Stimulated activated naive CD8-positive, alpha-beta T cell treated with anti-CD3 and anti-CD28 coated beads, Interleukin-15, amount 100 ng/mL, for 72 hours (primary cell): ENCODE data around the gene OPN4.

Experiments
- ATAC-seq: fragments of 150-1000 bp; cut with Tn5 transposase; 2 replicates; pipeline ENCODE4 v1.10.0; 2021; ENCODE audit warnings: mild to moderate bottlenecking, moderate library complexity
- DNase-seq, 2 donors: peaks; one replicate each; pipeline ENCODE4 v3.0.0; 2021 to 2022
- H3K27ac Mint-ChIP-seq, 2 donors: one replicate each; pipeline ENCODE4 v1.8.0; 2022; ENCODE audit warnings: mild to moderate bottlenecking in 2 of 2, mixed read lengths in 2 of 2, moderate library complexity in 2 of 2
- H3K27me3 Mint-ChIP-seq: one replicate; pipeline ENCODE4 v1.8.0; 2022; ENCODE audit warnings: mixed read lengths
- H3K4me1 Mint-ChIP-seq: one replicate; pipeline ENCODE4 v1.8.0; 2022; ENCODE audit warnings: mild to moderate bottlenecking, mixed read lengths
- H3K4me3 Mint-ChIP-seq, 2 donors: one replicate each; pipeline ENCODE4 v1.8.0; 2022; ENCODE audit warnings: mild to moderate bottlenecking in 2 of 2, mixed read lengths in 2 of 2, moderate library complexity in 1 of 2
- H3K9me3 Mint-ChIP-seq, 2 donors: one replicate each; pipeline ENCODE4 v1.8.0; 2022; ENCODE audit warnings: mixed read lengths in 2 of 2

OPN4 gene

DNA sequence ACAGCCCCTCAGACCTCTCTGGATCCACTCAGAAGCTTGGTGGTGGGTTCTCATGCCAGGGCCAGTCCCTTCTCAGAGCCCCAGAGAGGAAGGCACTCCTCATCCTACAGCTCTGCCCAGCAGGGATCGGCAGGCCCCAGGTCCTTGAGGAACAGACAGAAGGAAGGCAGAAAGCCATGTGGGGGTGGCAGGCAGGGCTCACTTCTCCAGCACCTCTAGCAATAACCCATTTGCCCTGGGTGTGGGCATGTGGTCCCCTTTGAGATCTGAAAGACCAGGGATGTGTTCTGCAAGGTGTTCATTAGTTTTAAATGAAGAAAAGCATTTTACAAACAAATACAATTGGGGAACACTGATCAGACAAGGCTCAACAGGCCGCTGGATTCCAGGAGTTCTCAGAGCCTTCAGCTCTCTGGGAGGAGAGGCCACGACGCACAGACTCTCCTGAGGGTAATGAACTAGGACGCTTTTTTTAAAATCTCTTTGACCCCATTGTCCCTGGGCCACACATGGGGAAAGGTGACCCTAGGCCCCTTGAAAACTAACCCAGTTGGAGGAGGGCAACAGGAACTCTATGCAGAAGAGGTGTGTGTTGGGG lies 54.5 kb downstream of the OPN4 start:
- ATAC-seq = no peak
- Mint-ChIP-seq H3K4me1 (peaks cover 27% of the 10 kb centered on the region), H3K27me3 (no peaks in the 10 kb centered on the region), H3K4me3 (no peak overlapping the region), H3K27ac (no peak overlapping the region), H3K9me3 (no peaks in the 10 kb centered on the region)
- no peak for DNase-seq

GRCh38 chr10:86709396-86710185 lies 55.2 kb downstream of the OPN4 start:
- Mint-ChIP-seq H3K27me3 (no peaks in the 10 kb centered on the region), H3K27ac (peak overlapping the region in 1 of 2 donors; percentile 94), H3K4me1 (peaks cover 27% of the 10 kb centered on the region), H3K4me3 (peak overlapping the region; percentile 79 to 89), H3K9me3 (no peaks in the 10 kb centered on the region)
- DNase-seq = no peak
- ATAC-seq = no peak

- peak overlapping the region; percentile 79 to 89 for H3K4me3 Mint-ChIP-seq
- peak; percentile 89 to 90 for DNase-seq
- peaks cover 27% of the 10 kb centered on the region for H3K4me1 Mint-ChIP-seq
- ATAC-seq = peak; percentile 89
- peak overlapping the region; percentile 98 for H3K27ac Mint-ChIP-seq
- H3K27me3 Mint-ChIP-seq = no peaks in the 10 kb centered on the region
- H3K9me3 Mint-ChIP-seq = no peaks in the 10 kb centered on the region
Observed at GRCh38 chr10:86710987-86711512, 56.7 kb downstream of the OPN4 start.

- no peaks in the 10 kb centered on the region for H3K9me3 Mint-ChIP-seq
- H3K27ac Mint-ChIP-seq = peak overlapping the region; percentile 98
- H3K27me3 Mint-ChIP-seq = no peaks in the 10 kb centered on the region
- peak overlapping the region; percentile 93 to 99 for H3K4me3 Mint-ChIP-seq
- DNase-seq (peak; percentile 59 to 60), ATAC-seq (peak; percentile 68)
- H3K4me1 Mint-ChIP-seq = peaks cover 27% of the 10 kb centered on the region
Observed at GRCh38 chr10:86711513-86712316, 57.4 kb downstream of the OPN4 start.

DNA sequence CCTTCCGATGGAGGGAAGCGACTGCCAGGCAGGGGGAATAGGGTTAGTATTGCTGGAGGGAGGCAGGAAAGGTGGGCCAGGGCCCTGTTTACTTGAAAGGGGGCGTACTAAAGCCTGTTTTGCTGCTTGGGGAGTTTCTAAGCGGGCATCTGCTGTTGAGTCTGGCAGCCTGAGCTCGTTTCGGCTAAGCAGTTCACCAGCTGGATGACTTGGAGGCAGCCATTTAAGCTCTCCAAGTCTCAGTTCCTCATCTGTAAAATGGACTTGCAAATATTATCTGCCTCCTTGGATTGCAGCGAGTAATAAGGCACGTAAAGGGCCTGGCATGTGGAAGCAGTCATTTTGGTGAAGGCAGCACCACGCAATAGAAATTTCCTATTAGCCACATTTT lies 58.0 kb downstream of the OPN4 start:
- H3K27ac Mint-ChIP-seq = peak overlapping the region; percentile 97 to 98
- no peaks in the 10 kb centered on the region for H3K27me3 Mint-ChIP-seq
- H3K4me1 Mint-ChIP-seq = peaks cover 27% of the 10 kb centered on the region
- DNase-seq (no peak), ATAC-seq (no peak)
- H3K4me3 Mint-ChIP-seq = peak overlapping the region; percentile 93 to 99
- H3K9me3 Mint-ChIP-seq = no peaks in the 10 kb centered on the region

- no peak overlapping the region for H3K4me3 Mint-ChIP-seq
- H3K27me3 Mint-ChIP-seq = peaks cover under 1% of the 10 kb centered on the region
- DNase-seq (no peak), ATAC-seq (no peak)
- peaks cover 15% of the 10 kb centered on the region for H3K4me1 Mint-ChIP-seq
- no peak overlapping the region for H3K27ac Mint-ChIP-seq
- no peaks in the 10 kb centered on the region for H3K9me3 Mint-ChIP-seq
Observed at GRCh38 chr10:86715156-86715795, 60.9 kb downstream of the OPN4 start.

- peaks cover 9% of the 10 kb centered on the region for H3K4me1 Mint-ChIP-seq
- H3K9me3 Mint-ChIP-seq = no peaks in the 10 kb centered on the region
- DNase-seq = no peak
- no peak overlapping the region for H3K27ac Mint-ChIP-seq
- ATAC-seq = no peak
- peaks cover 6% of the 10 kb centered on the region for H3K27me3 Mint-ChIP-seq
- H3K4me3 Mint-ChIP-seq = no peak overlapping the region
Observed at GRCh38 chr10:86715836-86716235, 61.5 kb downstream of the OPN4 start.
